ENCODE measurements around the gene IGF1R. TPM values are rescaled to one million over a fixed set of nuclear protein-coding genes. Genes with fewer than 3 reads are reported as not detected.

The IGF1R gene
- total and polyA plus RNA-seq, 2 of the 8 experiments (the other 6 are each of a cell fraction or from before 2014, with no cell fraction given), result 32.9 to 109 TPM

GRCh38 chr15:98809273-98809672 lies 160.9 kb downstream of the IGF1R start (continued):
- TF ChIP-seq, protein P1, sequence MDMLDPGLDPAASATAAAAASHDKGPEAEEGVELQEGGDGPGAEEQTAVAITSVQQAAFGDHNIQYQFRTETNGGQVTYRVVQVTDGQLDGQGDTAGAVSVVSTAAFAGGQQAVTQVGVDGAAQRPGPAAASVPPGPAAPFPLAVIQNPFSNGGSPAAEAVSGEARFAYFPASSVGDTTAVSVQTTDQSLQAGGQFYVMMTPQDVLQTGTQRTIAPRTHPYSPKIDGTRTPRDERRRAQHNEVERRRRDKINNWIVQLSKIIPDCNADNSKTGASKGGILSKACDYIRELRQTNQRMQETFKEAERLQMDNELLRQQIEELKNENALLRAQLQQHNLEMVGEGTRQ (IDR thresholded peaks at IDR 0.05; ENCODE audit: low read length), result no peak
- no peak for TF ChIP-seq BCL11A (IDR thresholded peaks at IDR 0.05; ENCODE audit: low read depth in 2 of 2, low read length in 2 of 2)
